K562 (cell line): ENCODE results near the gene ANO1. TPM values are rescaled to one million over a fixed set of nuclear protein-coding genes. Genes with fewer than 3 reads are reported as not detected.

ENCODE experiments used
- ATAC-seq: fragments of 200-7000 bp; cut with Tn5 transposase; 3 replicates; pipeline ENCODE4 v1.9.1; 2020; ENCODE audit warnings: moderate library complexity
- BruUV-seq: library from RNA; stranded (reverse); fragments of 400-500 nt; replicated peaks from 2 replicates; lab custom pipeline; 2021; lab: Mats Ljungman, UMichigan
- CTCF ChIA-PET: fragments of 300-600 bp; formaldehyde crosslinking; extraction: SDS; loops from one replicate; lab custom pipeline; 2021; ENCODE audit warnings: low intra/inter-chr PET ratio; lab: Yijun Ruan, JAX
- POLR2A ChIA-PET: fragments of 300-600, 350-650 bp; sonication (Branson Sonifier 250); formaldehyde crosslinking; extraction: SDS; loops from one replicate; lab custom pipeline; 2021; ENCODE audit warnings: antibody characterized with exemption, inconsistent platforms; lab: Yijun Ruan, JAX
- DNase-seq, 4 experiments: peaks; one replicate each; pipeline versions ENCODE4 v3.0.0 to v3.0.0-alpha.2; 2011 to 2018; ENCODE audit warnings: low spot score in 3 of 4, mixed read lengths in 3 of 4; ENCODE audit errors: extremely low read depth in 1 of 4
- FAIRE-seq: peaks from 2 replicates; lab custom pipeline; 2011; peaks lifted over from hg19 to GRCh38; lab: Jason Lieb, UNC
- H2AFZ ChIP-seq: 2 replicates; pipeline ENCODE4 v1.6.0; 2011; ENCODE audit warnings: low read depth, low read length, control low read depth, inconsistent platforms
- H3K27ac ChIP-seq: fragments of 200-600 bp; 3 replicates; pipeline ENCODE4 v1.8.0; 2011; ENCODE audit warnings: low read depth, mild to moderate bottlenecking, control low read depth, inconsistent platforms, low read length, moderate library complexity, mixed read lengths; ENCODE audit errors: extremely low read depth
- H3K27me3 ChIP-seq, 2 experiments: fragments of 300-600 bp in 1 of 2; 2 replicates in 1 of 2; 3 replicates in 1 of 2; pipeline versions ENCODE4 v1.6.0 to v1.8.0; 2011; ENCODE audit warnings: inconsistent platforms in 2 of 2, low read length in 2 of 2, mild to moderate bottlenecking in 1 of 2, mixed read lengths in 1 of 2, moderate library complexity in 1 of 2; ENCODE audit not compliant: control insufficient read depth in 2 of 2, insufficient read depth in 2 of 2
- H3K36me3 ChIP-seq: fragments of 300-600 bp; 3 replicates; pipeline ENCODE4 v1.8.0; 2011; ENCODE audit warnings: mild to moderate bottlenecking, low read length, inconsistent platforms; ENCODE audit not compliant: control insufficient read depth, insufficient read depth
- H3K4me1 ChIP-seq, 2 experiments: fragments of 200-600 bp in 1 of 2; replicated peaks in 1 of 2; 2 replicates in 1 of 2; 3 replicates in 1 of 2; pipeline versions ENCODE4 v1.5.1 to v1.8.0; 2011; ENCODE audit warnings: inconsistent platforms in 2 of 2, low read length in 2 of 2, mild to moderate bottlenecking in 1 of 2, mixed read lengths in 1 of 2, moderate library complexity in 1 of 2; ENCODE audit not compliant: control insufficient read depth in 2 of 2, insufficient read depth in 2 of 2
- H3K4me2 ChIP-seq: 2 replicates; pipeline ENCODE4 v1.6.1; 2011; ENCODE audit warnings: low read length, control low read depth, inconsistent platforms, mixed read lengths; ENCODE audit not compliant: insufficient read depth
- H3K4me3 ChIP-seq: fragments of 200-600 bp; sonication (generic), shearing (Covaris generic); 2 replicates; pipeline ENCODE4 v1.5.1; 2016; ENCODE audit warnings: control low read depth, inconsistent platforms
- H3K79me2 ChIP-seq: fragments of 200-600 bp; 3 replicates; pipeline ENCODE4 v1.8.0; 2011; ENCODE audit warnings: low read length, inconsistent platforms; ENCODE audit not compliant: control insufficient read depth, insufficient read depth
- H3K9ac ChIP-seq, 2 experiments: 2 replicates each; pipeline versions ENCODE4 v1.6.0 to v1.6.1; 2011; ENCODE audit warnings: low read depth in 2 of 2, low read length in 2 of 2, control low read depth in 1 of 2, inconsistent platforms in 1 of 2, mild to moderate bottlenecking in 1 of 2, mixed read lengths in 1 of 2; ENCODE audit not compliant: insufficient read depth in 1 of 2
- H3K9me1 ChIP-seq: one replicate; pipeline ENCODE4 v1.6.0; 2011; ENCODE audit warnings: inconsistent platforms, mild to moderate bottlenecking, low read length, moderate library complexity; ENCODE audit not compliant: control insufficient read depth, insufficient read depth
- H3K9me3 ChIP-seq: replicated peaks from 2 replicates; pipeline ENCODE4 v1.5.1; 2011; ENCODE audit warnings: low read depth, low read length, inconsistent platforms; ENCODE audit not compliant: control insufficient read depth, insufficient read depth
- H4K20me1 ChIP-seq: replicated peaks from 2 replicates; pipeline ENCODE4 v1.6.1; 2011; ENCODE audit warnings: low read length, inconsistent platforms, mixed read lengths; ENCODE audit not compliant: control insufficient read depth, insufficient read depth
- CEBPB ChIP-seq: fragments of 450-650 bp; IDR thresholded peaks from 2 replicates; pipeline ENCODE4 v1.6.1; 2016; ENCODE audit warnings: missing genetic modification characterization, missing compliant biosample characterization
- E4F1 ChIP-seq: fragments of 250-450 bp; sonication (Bioruptor Pico); IDR thresholded peaks from 2 replicates; pipeline ENCODE4 v1.5.0; 2021; ENCODE audit warnings: mild to moderate bottlenecking, borderline replicate concordance
- EGR1 ChIP-seq: fragments of 450-650 bp; conservative IDR thresholded peaks from 2 replicates; pipeline ENCODE4 v1.6.1; 2017; ENCODE audit warnings: mild to moderate bottlenecking
- HNRNPK ChIP-seq: fragments of 200-400 bp; formaldehyde crosslinking; IDR thresholded peaks from one replicate; pipeline ENCODE4 v1.6.1; 2018; ENCODE audit warnings: mild to moderate bottlenecking, low read depth, low read length; ENCODE audit not compliant: poor library complexity, severe bottlenecking
- KDM1A ChIP-seq, 2 experiments: fragments of 450-650 bp; IDR thresholded peaks; 2 replicates each; pipeline ENCODE4 v1.6.1; 2016; ENCODE audit warnings: mild to moderate bottlenecking in 2 of 2
- MNT ChIP-seq, 2 experiments: fragments of 450-650 bp; conservative IDR thresholded peaks; 2 replicates each; pipeline ENCODE4 v1.6.1; 2017; ENCODE audit warnings: mild to moderate bottlenecking in 2 of 2, moderate library complexity in 2 of 2
- POLR2H ChIP-seq: IDR thresholded peaks from 2 replicates; pipeline ENCODE4 v1.6.1; 2016; ENCODE audit warnings: missing genetic modification characterization, low read depth, mild to moderate bottlenecking, control low read depth, missing compliant biosample characterization, moderate library complexity
- PTBP1 ChIP-seq: fragments of 200-400 bp; formaldehyde crosslinking; IDR thresholded peaks from 2 replicates; pipeline ENCODE4 v1.6.1; 2017; ENCODE audit warnings: low read depth, low read length
- RB1 ChIP-seq: fragments of 450-650 bp; IDR thresholded peaks from 2 replicates; pipeline ENCODE4 v1.6.1; 2017; ENCODE audit warnings: low read depth, mild to moderate bottlenecking
- SIX5 ChIP-seq, 2 experiments: IDR thresholded peaks; 2 replicates each; pipeline ENCODE4 v1.6.1; 2011; ENCODE audit warnings: low read length in 2 of 2, borderline replicate concordance in 1 of 2, low read depth in 1 of 2, mild to moderate bottlenecking in 1 of 2, moderate library complexity in 1 of 2; ENCODE audit not compliant: insufficient read depth in 1 of 2
- SRSF1 ChIP-seq: fragments of 200-400 bp; formaldehyde crosslinking; IDR thresholded peaks from 2 replicates; pipeline ENCODE4 v1.6.1; 2017; ENCODE audit warnings: mild to moderate bottlenecking, low read depth, low read length, moderate library complexity
- ZFP36 ChIP-seq: fragments of 150-350 bp; IDR thresholded peaks from 2 replicates; pipeline ENCODE4 v1.6.1; 2018; ENCODE audit warnings: low read length, low read depth; ENCODE audit not compliant: partially characterized antibody
- ZNF449 ChIP-seq: fragments of 250-450 bp; sonication (Bioruptor Pico); IDR thresholded peaks from 2 replicates; pipeline ENCODE4 v1.8.0; 2022; ENCODE audit warnings: moderate library complexity, mild to moderate bottlenecking, inconsistent platforms
- WGBS: fragments of 100-300 bp; shearing (Covaris generic); methylation state at CpG from one replicate; pipeline ENCODE4 v1.1.6; 2016; ENCODE audit warnings: low coverage, mixed read lengths; ENCODE audit not compliant: insufficient coverage; ENCODE audit errors: missing lambda C conversion rate; 5-methylcytosine and 5-hydroxymethylcytosine counted together
- in situ Hi-C: fragments of 300-500 bp; cut with MboI; formaldehyde crosslinking; loops from 4 replicates; pipeline ENCODE4 v1.15.0; 2018; ENCODE audit warnings: inconsistent platforms, mixed read lengths
- intact Hi-C: fragments of 100-400 bp; cut with micrococcal nuclease; formaldehyde crosslinking; loops from 2 replicates; pipeline ENCODE4 v1.14.2; 2022
- polyA plus RNA-seq, 8 experiments: library from polyadenylated mRNA; depleted of rRNA in 4 of 8; stranded (reverse) in 5 of 8; unstranded in 3 of 8; fragments of >200 nt; fragmentation: Nextera tagmentation in 2 of 8; fragmentation: Illumina TruSeq in 1 of 8; extraction: Ambion mirVana in 2 of 8; extraction: Trizol in 1 of 8; gene quantifications; 2 replicates each; pipeline versions ENCODE4 v1.2.1 to v1.2.3, GENCODE V29; 2011 to 2014; ENCODE audit warnings: inconsistent platforms in 1 of 8, missing spikeins in 1 of 8
- total RNA-seq, 7 experiments: library from RNA; depleted of rRNA in 6 of 7; stranded (reverse); fragments of >200 nt in 6 of 7; fragmentation: Illumina TruSeq in 2 of 7; extraction: Trizol in 2 of 7; gene quantifications; 2 replicates each; pipeline versions ENCODE4 v1.2.1 to v1.2.3, GENCODE V29; 2011 to 2021; ENCODE audit warnings: low replicate concordance in 1 of 7

ANO1 gene
- total and polyA plus RNA-seq, 9 of the 15 experiments (the other 6 are each of a cell fraction or from before 2014, with no cell fraction given), result not detected

GRCh38 chr11:70159627-70160570 is 81.8 kb downstream of the ANO1 start (continued):
- TF ChIP-seq E4F1 (CRISPR knock-in tag), result no peak
- TF ChIP-seq HNRNPK, result no peak
- TF ChIP-seq CEBPB, result no peak

GRCh38 chr11:70161043-70161625 is 83.0 kb downstream of the ANO1 start:
- Histone ChIP-seq H3K4me3 (no peak overlapping the region), H3K27ac (no peak overlapping the region), H4K20me1 (peaks cover 13% of the 10 kb centered on the region), H3K4me1 (peaks cover 0 to 15% of the 10 kb centered on the region in 2 experiments; a peak in 1 of 5 replicates), H3K79me2 (no peaks in the 10 kb centered on the region), H3K9ac (no peak overlapping the region), H3K9me1 (no peaks in the 10 kb centered on the region), H2AFZ (no peak overlapping the region), H3K36me3 (no peaks in the 10 kb centered on the region), H3K4me2 (no peak overlapping the region), H3K27me3 (peaks cover 40 to 77% of the 10 kb centered on the region in 2 experiments), H3K9me3 (no peaks in the 10 kb centered on the region)
- DNase-seq, result peak in 2 of 4 experiments; percentile 46 to 53
- CTCF ChIA-PET, result no interaction called here
- no peak for FAIRE-seq
- POLR2A ChIA-PET, result no interaction called here
- 0% methylated on average over 11 of the region's 17 CpGs for WGBS
- in situ Hi-C loops (no loop called here), intact Hi-C loops (no loop called here)
- no TSS peak for BruUV-seq
- ATAC-seq, result peak; percentile 29; the same call in 1 of the 3 replicates
- TF ChIP-seq EGR1 (no peak), KDM1A (IDR thresholded peaks at IDR 0.05) (peak; percentile 64 to 76), SRSF1 (no peak), RB1 (no peak), POLR2H (tag) (no peak), MNT (conservative IDR thresholded peaks at IDR 0.05) (no peak), PTBP1 (0 out of 2 replicates have a peak, but pooled peaks have one; percentile 68), ZNF449 (CRISPR knock-in tag) (no peak), ZFP36 (peak; percentile 76), SIX5 (IDR thresholded peaks at IDR 0.05; ENCODE audit: borderline replicate concordance in 1 of 2, insufficient read depth in 1 of 2, low read depth in 1 of 2, low read length in 2 of 2) (no peak)
